Endodermal cell (in vitro differentiated cells): ENCODE results near the gene PLEKHA5. TPM values are rescaled to one million over a fixed set of nuclear protein-coding genes. Genes with fewer than 3 reads are reported as not detected.
"Not testable (repeated sequence)": the region's sequence is repeated elsewhere in the genome, so short reads cannot be mapped to it uniquely, and the experiment has no call there.

Experiments used
- DNase-seq: peaks from one replicate; pipeline ENCODE4 v3.0.0-alpha.2; 2017
- H3K27ac ChIP-seq: 2 replicates; pipeline ENCODE4 v1.5.1; 2013; ENCODE audit warnings: mild to moderate bottlenecking, low read depth, low read length, moderate library complexity
- H3K27me3 ChIP-seq: 2 replicates; pipeline ENCODE4 v1.6.1; 2013; ENCODE audit warnings: mild to moderate bottlenecking, low read length, moderate library complexity; ENCODE audit not compliant: insufficient read depth, control insufficient read depth, poor library complexity, severe bottlenecking
- H3K36me3 ChIP-seq: 2 replicates; pipeline ENCODE4 v1.7.0; 2013; ENCODE audit warnings: mild to moderate bottlenecking, low read length, moderate library complexity; ENCODE audit not compliant: control insufficient read depth, insufficient read depth
- H3K4me1 ChIP-seq: one replicate; pipeline ENCODE4 v1.7.0; 2013; ENCODE audit warnings: low read length; ENCODE audit not compliant: control insufficient read depth, insufficient read depth
- H3K4me3 ChIP-seq: 2 replicates; pipeline ENCODE4 v1.5.1; 2013; ENCODE audit warnings: mild to moderate bottlenecking, low read length, moderate library complexity
- H3K9ac ChIP-seq: 2 replicates; pipeline ENCODE4 v1.6.1; 2013; ENCODE audit warnings: mild to moderate bottlenecking, low read length, moderate library complexity; ENCODE audit not compliant: poor library complexity, severe bottlenecking; ENCODE audit errors: extremely low read depth
- H3K9me3 ChIP-seq: 2 replicates; pipeline ENCODE4 v1.6.1; 2013; ENCODE audit warnings: mild to moderate bottlenecking, low read length, moderate library complexity; ENCODE audit not compliant: control insufficient read depth
- H3K27ac Mint-ChIP-seq: 2 replicates; pipeline ENCODE4 v1.8.0; 2020; ENCODE audit warnings: mixed read lengths
- H3K27me3 Mint-ChIP-seq: 2 replicates; pipeline ENCODE4 v1.8.0; 2021; ENCODE audit warnings: mild to moderate bottlenecking, mixed read lengths; ENCODE audit not compliant: insufficient read depth
- H3K36me3 Mint-ChIP-seq: 2 replicates; pipeline ENCODE4 v1.8.0; 2020; ENCODE audit warnings: low read depth, mixed read lengths
- H3K4me1 Mint-ChIP-seq: 2 replicates; pipeline ENCODE4 v1.8.0; 2020; ENCODE audit warnings: mixed read lengths
- H3K4me3 Mint-ChIP-seq: 2 replicates; pipeline ENCODE4 v1.8.0; 2020; ENCODE audit warnings: mild to moderate bottlenecking, moderate library complexity, mixed read lengths
- H3K9me3 Mint-ChIP-seq: 2 replicates; pipeline ENCODE4 v1.8.0; 2020; ENCODE audit warnings: mild to moderate bottlenecking, mixed read lengths
- WGBS, 2 experiments: methylation state at CpG; one replicate each; pipeline versions ENCODE4 v1.1.5 to v1.1.7; 2013; ENCODE audit warnings: missing lambda C conversion rate in 2 of 2, mixed read lengths in 1 of 2; ENCODE audit not compliant: insufficient coverage in 1 of 2, insufficient read length in 1 of 2; 5-methylcytosine and 5-hydroxymethylcytosine counted together
- total RNA-seq, 2 donors: library from RNA; stranded (reverse); fragmentation: NEBNext Ultra II Directional in 1 of 2; extraction: Animal tissue kit (Norgen Biotek cat#: 25700) in 1 of 2; gene quantifications; 2 replicates in 1 of 2; 3 replicates in 1 of 2; pipeline ENCODE4 v1.2.1, GENCODE V29; 2021
- TF ChIP-seq, protein P1 (sequence below): fragments of 200-600 bp; sonication (generic); conservative IDR thresholded peaks from 2 replicates; pipeline ENCODE4 v1.5.0; 2021; ENCODE audit warnings: antibody characterized with exemption, mild to moderate bottlenecking

PLEKHA5 gene
- total RNA-seq, 2 donors from 2014 or later: 48.5 to 139 TPM

DNA sequence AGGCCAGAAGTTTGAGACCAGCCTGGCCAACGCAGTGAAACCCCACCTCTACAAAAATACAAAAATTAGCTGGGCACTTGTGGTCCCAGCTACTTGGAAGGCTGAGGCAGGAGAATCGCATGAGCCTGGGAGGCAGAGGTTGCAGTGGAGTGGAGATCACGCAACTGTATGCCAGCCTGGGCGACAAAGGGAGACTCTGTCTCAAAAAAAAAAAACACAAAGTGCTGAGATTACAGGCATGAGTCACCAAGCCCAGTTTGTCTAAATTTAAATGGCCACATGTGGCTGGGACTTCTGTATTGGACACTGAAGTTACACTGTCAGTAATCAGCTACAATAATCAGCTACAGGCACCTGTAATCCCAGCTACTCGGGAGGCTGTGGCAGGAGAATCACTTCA is 208.9 kb downstream of the PLEKHA5 start:
- H3K27me3 Mint-ChIP-seq: no peaks in the 10 kb centered on the region
- DNase-seq: no peak

DNA sequence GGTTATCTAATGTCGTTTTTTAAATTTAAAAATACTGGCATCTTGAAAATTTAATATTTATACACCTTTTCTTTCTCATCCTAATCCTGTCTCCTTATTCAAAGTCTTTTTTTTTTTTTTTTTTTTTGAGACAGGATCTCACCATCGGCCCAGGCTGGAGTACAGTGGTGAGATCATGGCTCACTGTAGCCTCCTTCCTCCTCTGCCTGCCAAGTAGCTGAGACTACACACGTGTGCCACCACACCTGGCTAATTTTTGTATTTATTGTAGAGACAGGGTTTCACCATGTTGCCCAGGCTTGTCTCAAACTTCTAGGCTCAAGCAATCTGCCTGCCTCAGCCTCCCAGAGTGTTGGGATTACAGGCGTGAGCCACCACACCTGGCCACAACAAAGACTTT is 221.3 kb downstream of the PLEKHA5 start:
- Mint-ChIP-seq H3K9me3 (peaks cover 41% of the 10 kb centered on the region), H3K36me3 (peaks cover 96% of the 10 kb centered on the region)

More for the DNA sequence above, 208.9 kb downstream of the PLEKHA5 start:
- TF ChIP-seq, protein P1, sequence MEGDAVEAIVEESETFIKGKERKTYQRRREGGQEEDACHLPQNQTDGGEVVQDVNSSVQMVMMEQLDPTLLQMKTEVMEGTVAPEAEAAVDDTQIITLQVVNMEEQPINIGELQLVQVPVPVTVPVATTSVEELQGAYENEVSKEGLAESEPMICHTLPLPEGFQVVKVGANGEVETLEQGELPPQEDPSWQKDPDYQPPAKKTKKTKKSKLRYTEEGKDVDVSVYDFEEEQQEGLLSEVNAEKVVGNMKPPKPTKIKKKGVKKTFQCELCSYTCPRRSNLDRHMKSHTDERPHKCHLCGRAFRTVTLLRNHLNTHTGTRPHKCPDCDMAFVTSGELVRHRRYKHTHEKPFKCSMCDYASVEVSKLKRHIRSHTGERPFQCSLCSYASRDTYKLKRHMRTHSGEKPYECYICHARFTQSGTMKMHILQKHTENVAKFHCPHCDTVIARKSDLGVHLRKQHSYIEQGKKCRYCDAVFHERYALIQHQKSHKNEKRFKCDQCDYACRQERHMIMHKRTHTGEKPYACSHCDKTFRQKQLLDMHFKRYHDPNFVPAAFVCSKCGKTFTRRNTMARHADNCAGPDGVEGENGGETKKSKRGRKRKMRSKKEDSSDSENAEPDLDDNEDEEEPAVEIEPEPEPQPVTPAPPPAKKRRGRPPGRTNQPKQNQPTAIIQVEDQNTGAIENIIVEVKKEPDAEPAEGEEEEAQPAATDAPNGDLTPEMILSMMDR: no peak
- Histone ChIP-seq H3K9me3 (peaks cover 25% of the 10 kb centered on the region), H3K27me3 (no peaks in the 10 kb centered on the region), H3K4me3 (no peak overlapping the region), H3K4me1 (no peaks in the 10 kb centered on the region), H3K27ac (no peak overlapping the region), H3K9ac (no peak overlapping the region), H3K36me3 (peaks cover 45% of the 10 kb centered on the region)
- Mint-ChIP-seq H3K36me3 (peaks cover 79% of the 10 kb centered on the region), H3K4me3 (no peak overlapping the region), H3K9me3 (peaks cover 20% of the 10 kb centered on the region), H3K27ac (no peak overlapping the region), H3K4me1 (peaks cover 4% of the 10 kb centered on the region)
- 98 to 100% methylated on average over 1 to 5 of the region's 5 CpGs for whole genome bisulfite sequencing, 2 experiments

GRCh38 chr12:19351346-19351745 is 221.8 kb downstream of the PLEKHA5 start:
- H3K27me3 Mint-ChIP-seq: no peaks in the 10 kb centered on the region
- H3K9me3 Mint-ChIP-seq: peaks cover 41% of the 10 kb centered on the region
- H3K9ac ChIP-seq: no peak overlapping the region
- peaks cover 24% of the 10 kb centered on the region for H3K9me3 ChIP-seq
- H3K27me3 ChIP-seq: no peaks in the 10 kb centered on the region
- peaks cover 88% of the 10 kb centered on the region for H3K36me3 ChIP-seq
- H3K36me3 Mint-ChIP-seq: peaks cover 96% of the 10 kb centered on the region
- H3K27ac Mint-ChIP-seq: no peak overlapping the region
- H3K4me3 Mint-ChIP-seq: no peak overlapping the region
- TF ChIP-seq, protein P1: no peak
- no peak overlapping the region for H3K27ac ChIP-seq
- no peak overlapping the region for H3K4me3 ChIP-seq
- H3K4me1 ChIP-seq: no peaks in the 10 kb centered on the region
- WGBS, 2 experiments: 100% methylated on average over 1 to 2 of the region's 2 CpGs
- no peaks in the 10 kb centered on the region for H3K4me1 Mint-ChIP-seq
- no peak for DNase-seq

More for the DNA sequence above, 221.3 kb downstream of the PLEKHA5 start:
- WGBS, 2 experiments: 77 to 88% methylated on average over 2 to 3 of the region's 4 CpGs
- H3K4me3 Mint-ChIP-seq, H3K27me3 ChIP-seq, H3K9ac ChIP-seq, H3K4me3 ChIP-seq, H3K4me1 Mint-ChIP-seq, H3K27ac ChIP-seq, H3K27ac Mint-ChIP-seq, DNase-seq, H3K4me1 ChIP-seq, H3K27me3 Mint-ChIP-seq: not testable (repeated sequence)
- H3K9me3 ChIP-seq: peaks cover 24% of the 10 kb centered on the region
- peaks cover 88% of the 10 kb centered on the region for H3K36me3 ChIP-seq

DNA sequence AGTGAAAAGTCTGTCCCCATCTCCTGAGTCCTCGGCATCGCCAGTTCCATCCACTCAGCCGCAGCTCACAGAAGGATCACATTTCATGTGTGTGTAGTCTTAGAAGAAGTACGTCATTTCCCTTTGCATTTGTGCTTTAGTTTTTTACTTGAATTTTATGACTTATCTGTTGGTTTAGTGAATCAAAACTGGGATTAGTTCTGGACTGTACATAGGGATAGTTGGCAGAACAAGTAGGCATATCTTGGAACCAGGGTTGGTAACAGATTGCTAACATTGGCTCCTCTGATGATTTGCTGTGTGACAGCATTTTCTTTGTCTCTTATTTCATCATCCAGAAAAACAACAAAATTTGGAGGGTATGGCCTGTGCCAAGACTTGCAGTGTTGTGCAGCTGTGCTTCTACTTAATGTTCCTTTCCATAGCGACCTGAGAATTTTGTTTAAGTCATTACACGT is 240.2 kb downstream of the PLEKHA5 start:
- H3K9me3 Mint-ChIP-seq: peaks cover 4% of the 10 kb centered on the region
- WGBS, 2 experiments: 96 to 97% methylated on average over 5 to 6 of the region's 6 CpGs
- H3K27ac Mint-ChIP-seq: no peak overlapping the region
- H3K9me3 ChIP-seq: no peaks in the 10 kb centered on the region
- peaks cover 64% of the 10 kb centered on the region for H3K36me3 ChIP-seq
- no peak overlapping the region for H3K27ac ChIP-seq
- H3K4me3 ChIP-seq: no peak overlapping the region
- H3K36me3 Mint-ChIP-seq: peaks cover 92% of the 10 kb centered on the region
- no peak overlapping the region for H3K4me3 Mint-ChIP-seq
- H3K27me3 Mint-ChIP-seq: no peaks in the 10 kb centered on the region
- no peak overlapping the region for H3K9ac ChIP-seq
- no peak for DNase-seq
- H3K4me1 ChIP-seq: no peaks in the 10 kb centered on the region
- no peaks in the 10 kb centered on the region for H3K27me3 ChIP-seq
- H3K4me1 Mint-ChIP-seq: no peaks in the 10 kb centered on the region
- TF ChIP-seq, protein P1: no peak
